Loucy (cell line): Measurements from ENCODE around the gene BOLA3.
A peak's percentile ranks its signal among the peaks of the same experiment; 100 is the strongest.
"Not testable (repeated sequence)": the region's sequence is repeated elsewhere in the genome, so short reads cannot be mapped to it uniquely, and the experiment has no call there.

Experiments
- H2AFZ ChIP-seq: fragments of 200-600 bp; sonication (generic); 2 replicates; pipeline ENCODE4 v1.6.0; 2016; ENCODE audit warnings: antibody characterized with exemption, mild to moderate bottlenecking, low read length, moderate library complexity
- H3F3A ChIP-seq: fragments of 200-600 bp; 2 replicates; pipeline ENCODE4 v1.6.0; 2016; ENCODE audit warnings: antibody characterized with exemption, low read depth, mild to moderate bottlenecking
- H3K27me3 ChIP-seq: fragments of 200-600 bp; sonication (generic); 2 replicates; pipeline ENCODE4 v1.6.1; 2014; ENCODE audit warnings: low read length, mild to moderate bottlenecking; ENCODE audit not compliant: insufficient read depth, poor library complexity, severe bottlenecking
- H3K36me3 ChIP-seq: fragments of 200-600 bp; sonication (generic); 2 replicates; pipeline ENCODE4 v1.6.1; 2016; ENCODE audit warnings: low read length; ENCODE audit not compliant: insufficient read depth
- H3K4me1 ChIP-seq: fragments of 200-600 bp; sonication (generic); 2 replicates; pipeline ENCODE4 v1.5.1; 2014; ENCODE audit warnings: low read length, mild to moderate bottlenecking; ENCODE audit not compliant: insufficient read depth, poor library complexity, severe bottlenecking
- H3K4me2 ChIP-seq: fragments of 200-600 bp; sonication (generic); 2 replicates; pipeline ENCODE4 v1.6.0; 2014; ENCODE audit warnings: antibody characterized with exemption, low read length, low read depth, mild to moderate bottlenecking; ENCODE audit not compliant: poor library complexity, severe bottlenecking
- H3K4me3 ChIP-seq: fragments of 200-600 bp; sonication (generic); 2 replicates; pipeline ENCODE4 v1.5.1; 2014; ENCODE audit warnings: low read length, mild to moderate bottlenecking, mixed read lengths; ENCODE audit not compliant: poor library complexity, severe bottlenecking
- H3K79me2 ChIP-seq: fragments of 200-600 bp; sonication (generic); 2 replicates; pipeline ENCODE4 v1.6.1; 2014; ENCODE audit warnings: low read length; ENCODE audit not compliant: insufficient read depth
- H3K9ac ChIP-seq: fragments of 200-600 bp; sonication (generic); 2 replicates; pipeline ENCODE4 v1.6.0; 2014; ENCODE audit warnings: mild to moderate bottlenecking, low read depth, low read length, moderate library complexity; ENCODE audit not compliant: poor library complexity, severe bottlenecking
- H3K9me2 ChIP-seq: fragments of 200-600 bp; sonication (generic); replicated peaks from 2 replicates; pipeline ENCODE4 v1.6.1; 2016; ENCODE audit warnings: low read depth, low read length, mixed read lengths
- H3K9me3 ChIP-seq: fragments of 200-600 bp; sonication (generic); 2 replicates; pipeline ENCODE4 v1.6.1; 2014; ENCODE audit warnings: mild to moderate bottlenecking, antibody characterized with exemption, low read length, low read depth; ENCODE audit not compliant: insufficient read depth
- H4K20me1 ChIP-seq: fragments of 200-600 bp; sonication (generic); 2 replicates; pipeline ENCODE4 v1.6.0; 2014; ENCODE audit warnings: antibody characterized with exemption, low read length, mild to moderate bottlenecking; ENCODE audit not compliant: insufficient read depth, poor library complexity, severe bottlenecking
- EZH2phosphoT487 ChIP-seq: fragments of 200-600 bp; IDR thresholded peaks from 2 replicates; pipeline ENCODE4 v1.6.1; 2018; ENCODE audit warnings: antibody characterized with exemption, mild to moderate bottlenecking, moderate library complexity, borderline replicate concordance
- TF ChIP-seq, protein P1 (sequence below): fragments of 200-600 bp; sonication (generic); conservative IDR thresholded peaks from 2 replicates; pipeline ENCODE4 v1.5.1; 2014; ENCODE audit warnings: mild to moderate bottlenecking, antibody characterized with exemption, low read length

BOLA3 gene

DNA sequence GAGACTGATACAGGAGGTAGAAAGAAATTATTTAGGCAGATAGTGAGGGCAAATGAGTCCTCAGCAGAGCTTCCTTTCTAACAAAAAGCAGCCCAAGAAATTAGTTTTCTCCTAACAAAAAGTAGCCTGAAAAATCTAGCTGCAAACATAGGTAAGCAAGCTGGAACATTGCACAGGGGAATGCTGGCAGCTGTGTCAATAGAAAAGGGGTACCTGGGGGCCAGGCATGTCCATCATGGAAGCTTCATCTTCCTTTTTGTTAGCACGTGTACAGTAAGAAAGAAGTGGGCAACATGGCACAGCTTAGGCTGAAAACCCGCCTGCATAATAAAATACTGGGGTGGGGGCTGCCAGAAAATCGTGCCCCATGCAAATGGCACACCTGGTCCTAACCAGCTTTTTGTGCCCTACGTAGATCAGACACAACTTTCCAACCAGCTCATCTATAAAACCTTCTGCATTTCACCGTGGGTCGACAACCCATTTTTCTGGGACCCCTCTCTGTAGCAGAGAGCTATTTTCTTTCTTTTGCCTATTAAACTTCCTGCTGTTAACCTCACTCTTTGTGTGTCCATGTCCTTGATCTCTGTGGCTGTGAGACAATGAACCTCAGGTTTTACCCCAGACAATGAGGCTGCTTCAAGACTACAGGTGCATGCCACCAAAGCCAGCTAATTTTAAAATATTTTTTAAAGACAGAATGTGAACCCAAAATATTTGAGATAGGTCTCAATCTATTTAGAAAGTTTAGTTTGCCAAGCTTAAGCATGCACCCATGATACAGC, 44.1 kb upstream of the BOLA3 start:
- Histone ChIP-seq H3K4me1 (peaks cover 2% of the 10 kb centered on the region), H3K36me3 (no peaks in the 10 kb centered on the region), H3K4me3 (no peak overlapping the region), H3K9me3 (no peaks in the 10 kb centered on the region), H3K9me2 (no peaks in the 10 kb centered on the region), H3K4me2 (no peak overlapping the region), H3K9ac (no peak overlapping the region), H3K27me3 (no peaks in the 10 kb centered on the region), H3F3A (no peaks in the 10 kb centered on the region), H3K79me2 (no peaks in the 10 kb centered on the region), H4K20me1 (no peaks in the 10 kb centered on the region), H2AFZ (0 out of 2 replicates have a peak overlapping the region, but pooled peaks have one; percentile 28)
- no peak for TF ChIP-seq EZH2phosphoT487
- TF ChIP-seq, protein P1, sequence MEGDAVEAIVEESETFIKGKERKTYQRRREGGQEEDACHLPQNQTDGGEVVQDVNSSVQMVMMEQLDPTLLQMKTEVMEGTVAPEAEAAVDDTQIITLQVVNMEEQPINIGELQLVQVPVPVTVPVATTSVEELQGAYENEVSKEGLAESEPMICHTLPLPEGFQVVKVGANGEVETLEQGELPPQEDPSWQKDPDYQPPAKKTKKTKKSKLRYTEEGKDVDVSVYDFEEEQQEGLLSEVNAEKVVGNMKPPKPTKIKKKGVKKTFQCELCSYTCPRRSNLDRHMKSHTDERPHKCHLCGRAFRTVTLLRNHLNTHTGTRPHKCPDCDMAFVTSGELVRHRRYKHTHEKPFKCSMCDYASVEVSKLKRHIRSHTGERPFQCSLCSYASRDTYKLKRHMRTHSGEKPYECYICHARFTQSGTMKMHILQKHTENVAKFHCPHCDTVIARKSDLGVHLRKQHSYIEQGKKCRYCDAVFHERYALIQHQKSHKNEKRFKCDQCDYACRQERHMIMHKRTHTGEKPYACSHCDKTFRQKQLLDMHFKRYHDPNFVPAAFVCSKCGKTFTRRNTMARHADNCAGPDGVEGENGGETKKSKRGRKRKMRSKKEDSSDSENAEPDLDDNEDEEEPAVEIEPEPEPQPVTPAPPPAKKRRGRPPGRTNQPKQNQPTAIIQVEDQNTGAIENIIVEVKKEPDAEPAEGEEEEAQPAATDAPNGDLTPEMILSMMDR, result no peak

- no peaks in the 10 kb centered on the region for H3K9me2 ChIP-seq
- no peak overlapping the region for H3K4me2 ChIP-seq
- H3K79me2 ChIP-seq, result no peaks in the 10 kb centered on the region
- H3K9ac ChIP-seq, result no peak overlapping the region
- no peaks in the 10 kb centered on the region for H4K20me1 ChIP-seq
- H3K4me1 ChIP-seq, result no peaks in the 10 kb centered on the region
- H3K27me3 ChIP-seq, result no peaks in the 10 kb centered on the region
- H3K9me3 ChIP-seq, result no peaks in the 10 kb centered on the region
- H3K4me3 ChIP-seq, result no peak overlapping the region
- H3K36me3 ChIP-seq, result no peaks in the 10 kb centered on the region
- TF ChIP-seq EZH2phosphoT487, result no peak
- TF ChIP-seq, protein P1, result no peak
- H3F3A ChIP-seq, result no peaks in the 10 kb centered on the region
- H2AFZ ChIP-seq, result no peak overlapping the region
Observed at GRCh38 chr2:74188696-74189095, 41.0 kb upstream of the BOLA3 start.

- Histone ChIP-seq H3K9ac (no peak overlapping the region), H3K79me2 (no peaks in the 10 kb centered on the region), H3F3A (no peaks in the 10 kb centered on the region), H3K4me2 (no peak overlapping the region), H4K20me1 (no peaks in the 10 kb centered on the region), H2AFZ (no peak overlapping the region; the same call in 1 of the 2 replicates), H3K36me3 (no peaks in the 10 kb centered on the region), H3K27me3 (no peaks in the 10 kb centered on the region), H3K4me3 (no peak overlapping the region), H3K9me3 (no peaks in the 10 kb centered on the region), H3K4me1 (no peaks in the 10 kb centered on the region), H3K9me2 (no peaks in the 10 kb centered on the region)
- TF ChIP-seq, protein P1, result no peak
- TF ChIP-seq EZH2phosphoT487, result no peak
Observed at GRCh38 chr2:74188018-74188601, 40.4 kb upstream of the BOLA3 start.

GRCh38 chr2:74186706-74187105, 39.0 kb upstream of the BOLA3 start:
- H3K79me2 ChIP-seq, H3K9me3 ChIP-seq, H3K4me2 ChIP-seq, H3F3A ChIP-seq, H3K9me2 ChIP-seq, H3K4me1 ChIP-seq, H4K20me1 ChIP-seq, H2AFZ ChIP-seq, H3K27me3 ChIP-seq, H3K4me3 ChIP-seq, H3K9ac ChIP-seq, H3K36me3 ChIP-seq: not testable (repeated sequence)
